NCI-H1436 treated with DMSO at 0.1 percent for 48 hours (cell line): ENCODE results near the gene CSAG2.
"Not testable (repeated sequence)": the region's sequence is repeated elsewhere in the genome, so short reads cannot be mapped to it uniquely, and the experiment has no call there.

Experiments used
- DNase-seq: peaks from one replicate; lab custom pipeline; 2025; lab: John Stamatoyannopoulos, UW

CSAG2 gene

GRCh38 chrX:152709173-152709572, at the start of gene CSAG2:
TSS of gene CSAG2 (minus strand) at chrX:152709273. CDS start at chrX:152709112, 161 bp downstream.
- not testable (repeated sequence) for DNase-seq

- DNase-seq = not testable (repeated sequence)
These were observed 45.8 kb upstream of the CSAG2 start for GRCh38 chrX:152754871-152755270.

- DNase-seq = not testable (repeated sequence)
These were observed 44.9 kb upstream of the CSAG2 start, which contains the start of gene MAGEA2 for GRCh38 chrX:152753686-152754650. TSS of gene MAGEA2 (minus strand) at chrX:152753842. CDS start at chrX:152751363, 2,479 bp downstream.

GRCh38 chrX:152738560-152738959, 29.5 kb upstream of the CSAG2 start:
- DNase-seq = no peak

GRCh38 chrX:152736528-152736927, 27.5 kb upstream of the CSAG2 start:
- DNase-seq = not testable (repeated sequence)

GRCh38 chrX:152735860-152736511, 26.9 kb upstream of the CSAG2 start:
- DNase-seq = no peak

- no peak for DNase-seq
These were observed 26.0 kb upstream of the CSAG2 start for GRCh38 chrX:152735101-152735500.

GRCh38 chrX:152734143-152734858, 25.2 kb upstream of the CSAG2 start:
- DNase-seq = not testable (repeated sequence)

- peak; percentile 49 for DNase-seq
These were observed 24.3 kb upstream of the CSAG2 start, which contains the start of the genes CSAG1 and MAGEA12 for GRCh38 chrX:152733261-152733975. TSS of gene CSAG1 (minus strand) at chrX:152733721. CDS start at chrX:152732460, 1,261 bp downstream. TSS of gene MAGEA12 (plus strand) at chrX:152733757. CDS start at chrX:152736162, 2,405 bp downstream.

GRCh38 chrX:152725409-152725808, 16.3 kb upstream of the CSAG2 start:
- DNase-seq = no peak

- DNase-seq = not testable (repeated sequence)
These were observed 5.0 kb upstream of the CSAG2 start, which contains the start of gene MAGEA2B for GRCh38 chrX:152713815-152714787. TSS of gene MAGEA2B (plus strand) at chrX:152714628. CDS start at chrX:152717107, 2,479 bp downstream.

- DNase-seq = not testable (repeated sequence)
These were observed 4.1 kb upstream of the CSAG2 start for GRCh38 chrX:152713195-152713594.

- DNase-seq = not testable (repeated sequence)
These were observed 2.6 kb downstream of the CSAG2 start for GRCh38 chrX:152706500-152706899.

- not testable (repeated sequence) for DNase-seq
These were observed 8.7 kb downstream of the CSAG2 start for GRCh38 chrX:152700390-152700789.

GRCh38 chrX:152697952-152698931, 10.8 kb downstream of the CSAG2 start, which contains the start of gene MAGEA3:
TSS of gene MAGEA3 (plus strand) at chrX:152698794. CDS start at chrX:152700833, 2,039 bp downstream.
- DNase-seq = not testable (repeated sequence)

- DNase-seq = not testable (repeated sequence)
These were observed 28.1 kb downstream of the CSAG2 start for GRCh38 chrX:152681012-152681411.

GRCh38 chrX:152674652-152675051, 34.4 kb downstream of the CSAG2 start:
- not testable (repeated sequence) for DNase-seq

GRCh38 chrX:152674135-152674534, 34.9 kb downstream of the CSAG2 start:
- DNase-seq = no peak
